H9 (cell line): ENCODE results near the gene ZCCHC4. TPM values are rescaled to one million over a fixed set of nuclear protein-coding genes. Genes with fewer than 3 reads are reported as not detected.
A peak's percentile ranks its signal among the peaks of the same experiment; 100 is the strongest.

ENCODE experiments used
- DNase-seq: peaks from one replicate; pipeline ENCODE4 v3.0.0-alpha.2; 2017
- H2AFZ ChIP-seq: one replicate; pipeline ENCODE4 v1.6.1; 2013; ENCODE audit warnings: mild to moderate bottlenecking, low read length, control low read depth, moderate library complexity
- H2AK5ac ChIP-seq: 2 replicates; pipeline ENCODE4 v1.6.1; 2013; ENCODE audit warnings: low read length, control low read depth, mixed read lengths; ENCODE audit not compliant: insufficient read length
- H2BK120ac ChIP-seq: one replicate; pipeline ENCODE4 v1.6.1; 2013; ENCODE audit warnings: low read depth, mild to moderate bottlenecking, low read length, control low read depth, inconsistent platforms; ENCODE audit not compliant: poor library complexity, severe bottlenecking
- H2BK12ac ChIP-seq: 2 replicates; pipeline ENCODE4 v1.6.1; 2013; ENCODE audit warnings: low read length, control low read depth, mixed read lengths, low read depth; ENCODE audit not compliant: insufficient read length
- H2BK15ac ChIP-seq: 2 replicates; pipeline ENCODE4 v1.6.1; 2013; ENCODE audit warnings: low read depth, low read length, control low read depth
- H2BK20ac ChIP-seq: one replicate; pipeline ENCODE4 v1.6.1; 2013; ENCODE audit warnings: low read depth, mild to moderate bottlenecking, low read length, control low read depth, inconsistent platforms; ENCODE audit not compliant: poor library complexity, severe bottlenecking
- H2BK5ac ChIP-seq: 2 replicates; pipeline ENCODE4 v1.6.1; 2013; ENCODE audit warnings: low read length, control low read depth, mixed read lengths; ENCODE audit not compliant: insufficient read length
- H3K14ac ChIP-seq: 2 replicates; pipeline ENCODE4 v1.6.1; 2013; ENCODE audit warnings: low read length, control low read depth; ENCODE audit not compliant: insufficient read depth
- H3K18ac ChIP-seq: 2 replicates; pipeline ENCODE4 v1.6.1; 2013; ENCODE audit warnings: low read depth, mild to moderate bottlenecking, mixed read lengths, low read length, control low read depth; ENCODE audit not compliant: insufficient read length
- H3K23ac ChIP-seq: 2 replicates; pipeline ENCODE4 v1.6.1; 2013; ENCODE audit warnings: low read length, control low read depth, mixed read lengths, low read depth; ENCODE audit not compliant: insufficient read length
- H3K23me2 ChIP-seq: 2 replicates; pipeline ENCODE4 v1.6.1; 2013; ENCODE audit warnings: low read depth, mild to moderate bottlenecking, mixed read lengths, low read length, control low read depth; ENCODE audit not compliant: insufficient read length, poor library complexity, severe bottlenecking
- H3K27ac ChIP-seq: 2 replicates; pipeline ENCODE4 v1.5.1; 2013; ENCODE audit warnings: low read length, control low read depth, mixed read lengths, low read depth; ENCODE audit not compliant: insufficient read length
- H3K27me3 ChIP-seq: 2 replicates; pipeline ENCODE4 v1.6.1; 2013; ENCODE audit warnings: low read length, control low read depth, inconsistent platforms; ENCODE audit not compliant: insufficient read depth
- H3K4ac ChIP-seq: 2 replicates; pipeline ENCODE4 v1.6.1; 2013; ENCODE audit warnings: low read depth, mild to moderate bottlenecking, control low read depth, inconsistent platforms, low read length, moderate library complexity
- H3K4me1 ChIP-seq: 2 replicates; pipeline ENCODE4 v1.6.1; 2013; ENCODE audit warnings: low read length, control low read depth, inconsistent platforms; ENCODE audit not compliant: insufficient read depth
- H3K4me2 ChIP-seq: 2 replicates; pipeline ENCODE4 v1.6.1; 2013; ENCODE audit warnings: low read length, control low read depth, mixed read lengths; ENCODE audit not compliant: insufficient read length, insufficient read depth
- H3K56ac ChIP-seq: 2 replicates; pipeline ENCODE4 v1.6.1; 2013; ENCODE audit warnings: low read depth, mild to moderate bottlenecking, mixed read lengths, low read length, control low read depth; ENCODE audit not compliant: insufficient read length
- H3K79me1 ChIP-seq: 2 replicates; pipeline ENCODE4 v1.6.1; 2013; ENCODE audit warnings: low read depth, mild to moderate bottlenecking, moderate library complexity, low read length, control low read depth, inconsistent platforms; ENCODE audit not compliant: insufficient read depth, poor library complexity, severe bottlenecking
- H3K79me2 ChIP-seq: 2 replicates; pipeline ENCODE4 v1.6.1; 2013; ENCODE audit warnings: low read length, control low read depth, inconsistent platforms; ENCODE audit not compliant: insufficient read depth
- H3K9ac ChIP-seq: 2 replicates; pipeline ENCODE4 v1.6.1; 2013; ENCODE audit warnings: low read length, control low read depth, mixed read lengths; ENCODE audit not compliant: insufficient read length; ENCODE audit errors: extremely low read depth
- H3K9me3 ChIP-seq: one replicate; pipeline ENCODE4 v1.6.1; 2013; ENCODE audit warnings: low read depth, low read length, inconsistent platforms; ENCODE audit not compliant: control insufficient read depth
- H3T11ph ChIP-seq: one replicate; pipeline ENCODE4 v1.6.1; 2013; ENCODE audit warnings: mild to moderate bottlenecking, low read length, control low read depth, inconsistent platforms
- H4K20me1 ChIP-seq: one replicate; pipeline ENCODE4 v1.6.1; 2013; ENCODE audit not compliant: control insufficient read depth, insufficient read length, insufficient read depth
- H4K5ac ChIP-seq: 2 replicates; pipeline ENCODE4 v1.6.1; 2013; ENCODE audit warnings: low read depth, mild to moderate bottlenecking, mixed read lengths, low read length, control low read depth; ENCODE audit not compliant: insufficient read length
- H4K8ac ChIP-seq: replicated peaks from 2 replicates; pipeline ENCODE4 v1.6.1; 2013; ENCODE audit warnings: low read length, control low read depth, mixed read lengths, low read depth; ENCODE audit not compliant: insufficient read length
- H4K91ac ChIP-seq: 2 replicates; pipeline ENCODE4 v1.6.1; 2013; ENCODE audit warnings: low read depth, mild to moderate bottlenecking, moderate library complexity, mixed read lengths, low read length, control low read depth; ENCODE audit not compliant: insufficient read length
- H3K27ac Mint-ChIP-seq, 3 experiments: 2 replicates in 2 of 3; 3 replicates in 1 of 3; pipeline ENCODE4 v1.8.0; 2020 to 2021; ENCODE audit warnings: mixed read lengths in 3 of 3, mild to moderate bottlenecking in 1 of 3, moderate library complexity in 1 of 3
- H3K27me3 Mint-ChIP-seq: 2 replicates; pipeline ENCODE4 v1.8.0; 2021; ENCODE audit warnings: low read depth, mild to moderate bottlenecking, moderate library complexity, mixed read lengths
- H3K36me3 Mint-ChIP-seq, 3 experiments: 2 replicates in 2 of 3; 3 replicates in 1 of 3; pipeline ENCODE4 v1.8.0; 2020 to 2021; ENCODE audit warnings: low read depth in 3 of 3, mixed read lengths in 3 of 3; ENCODE audit not compliant: insufficient read depth in 1 of 3
- H3K4me1 Mint-ChIP-seq, 2 experiments: 2 replicates each; pipeline ENCODE4 v1.8.0; 2020; ENCODE audit warnings: mixed read lengths in 2 of 2
- H3K4me3 Mint-ChIP-seq, 2 experiments: 2 replicates in 1 of 2; 3 replicates in 1 of 2; pipeline ENCODE4 v1.8.0; 2020 to 2021; ENCODE audit warnings: mild to moderate bottlenecking in 2 of 2, mixed read lengths in 2 of 2, moderate library complexity in 1 of 2
- H3K9me3 Mint-ChIP-seq, 2 experiments: 2 replicates in 1 of 2; 3 replicates in 1 of 2; pipeline ENCODE4 v1.8.0; 2020; ENCODE audit warnings: mild to moderate bottlenecking in 2 of 2, mixed read lengths in 2 of 2, moderate library complexity in 1 of 2
- CTCF ChIP-seq: fragments of 200-600 bp; sonication (generic); conservative IDR thresholded peaks from 3 replicates; pipeline ENCODE4 v1.8.0; 2021; ENCODE audit warnings: antibody characterized with exemption, mild to moderate bottlenecking
- WGBS: extraction: QIAGEN DNeasy Blood & Tissue Kit; methylation state at CpG from one replicate; pipeline ENCODE4 v1.1.7; 2013; ENCODE audit warnings: missing lambda C conversion rate, low lambda C conversion rate, mixed read lengths; ENCODE audit not compliant: insufficient read length; ENCODE audit errors: extremely low coverage; 5-methylcytosine and 5-hydroxymethylcytosine counted together
- total RNA-seq: library from RNA; stranded (reverse); gene quantifications from 2 replicates; pipeline ENCODE4 v1.2.1, GENCODE V29; 2021

The ZCCHC4 gene
- total RNA-seq, 1 experiment from 2014 or later: 6.8 TPM

GRCh38 chr4:25345744-25346143 lies 33.2 kb downstream of the ZCCHC4 start:
- H3K27me3 ChIP-seq: no peaks in the 10 kb centered on the region
- H3K27ac ChIP-seq: no peak overlapping the region
- H2BK15ac ChIP-seq: no peak overlapping the region
- no peak overlapping the region for H2BK20ac ChIP-seq
- no peak overlapping the region for H3K18ac ChIP-seq
- no peak overlapping the region for H4K5ac ChIP-seq
- no peaks in the 10 kb centered on the region for H3K36me3 Mint-ChIP-seq
- no peak overlapping the region for H3K9ac ChIP-seq
- WGBS: no CpG with 5 or more reads among the region's 5 CpGs
- no peak overlapping the region for H4K8ac ChIP-seq
- H3K79me1 ChIP-seq: no peaks in the 10 kb centered on the region
- H2BK5ac ChIP-seq: no peak overlapping the region
- H3K4me3 Mint-ChIP-seq: no peak overlapping the region
- no peak overlapping the region for H4K91ac ChIP-seq
- no peak overlapping the region for H2BK120ac ChIP-seq
- DNase-seq: no peak
- H2AFZ ChIP-seq: no peak overlapping the region
- H3K56ac ChIP-seq: no peak overlapping the region
- no peak overlapping the region for H2AK5ac ChIP-seq
- H3K79me2 ChIP-seq: no peaks in the 10 kb centered on the region
- no peak overlapping the region for H3K23ac ChIP-seq
- peak overlapping the region; percentile 14 to 87 (median 20); a peak in 1 of 7 replicates for H3K27ac Mint-ChIP-seq
- no peak for TF ChIP-seq CTCF
- no peaks in the 10 kb centered on the region for H3K9me3 ChIP-seq
- H3K4me1 ChIP-seq: no peaks in the 10 kb centered on the region
- no peaks in the 10 kb centered on the region for H3K27me3 Mint-ChIP-seq
- H4K20me1 ChIP-seq: no peaks in the 10 kb centered on the region
- H3K23me2 ChIP-seq: no peaks in the 10 kb centered on the region
- H3K14ac ChIP-seq: no peak overlapping the region; the same call in 1 of the 2 replicates
- no peak overlapping the region for H2BK12ac ChIP-seq
- H3K4me2 ChIP-seq: no peak overlapping the region
- no peaks in the 10 kb centered on the region for H3K4me1 Mint-ChIP-seq
- no peak overlapping the region for H3T11ph ChIP-seq
- H3K9me3 Mint-ChIP-seq: no peaks in the 10 kb centered on the region
- H3K4ac ChIP-seq: no peak overlapping the region
